ENCODE data around the gene LNPK. TPM values are rescaled to one million over a fixed set of nuclear protein-coding genes. Genes with fewer than 3 reads are reported as not detected.

The LNPK gene
- total and polyA plus RNA-seq, 9 of the 15 experiments (the other 6 are each of a cell fraction or from before 2014, with no cell fraction given) = 6.4 to 40.4 (median 21.3) TPM

DNA sequence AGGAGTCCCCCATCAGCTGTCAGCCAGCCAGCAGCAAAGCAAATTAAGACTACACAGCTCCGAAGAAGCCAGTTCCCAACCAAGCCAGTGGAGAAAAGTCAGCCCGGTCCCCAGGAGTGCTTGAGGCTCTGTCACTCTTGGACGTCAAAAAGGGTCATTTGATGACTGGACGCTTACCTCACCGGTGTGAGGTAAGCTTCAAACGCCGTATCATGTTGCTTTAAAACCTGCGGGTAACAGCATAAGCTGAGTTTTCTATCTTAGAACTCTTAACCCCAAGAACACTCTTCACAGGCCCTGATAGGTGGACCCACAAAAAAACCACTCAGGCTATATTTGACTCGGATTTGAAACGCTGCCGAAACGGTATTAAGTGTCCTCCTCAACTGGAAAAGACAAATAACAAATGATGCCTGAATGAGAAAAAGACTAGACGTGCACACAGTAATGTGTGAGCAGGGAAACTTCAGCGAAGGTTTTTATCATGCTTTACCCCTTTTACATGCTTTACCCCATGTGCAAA is 682 bp upstream of the LNPK start (continued):
- TF ChIP-seq, protein P1, sequence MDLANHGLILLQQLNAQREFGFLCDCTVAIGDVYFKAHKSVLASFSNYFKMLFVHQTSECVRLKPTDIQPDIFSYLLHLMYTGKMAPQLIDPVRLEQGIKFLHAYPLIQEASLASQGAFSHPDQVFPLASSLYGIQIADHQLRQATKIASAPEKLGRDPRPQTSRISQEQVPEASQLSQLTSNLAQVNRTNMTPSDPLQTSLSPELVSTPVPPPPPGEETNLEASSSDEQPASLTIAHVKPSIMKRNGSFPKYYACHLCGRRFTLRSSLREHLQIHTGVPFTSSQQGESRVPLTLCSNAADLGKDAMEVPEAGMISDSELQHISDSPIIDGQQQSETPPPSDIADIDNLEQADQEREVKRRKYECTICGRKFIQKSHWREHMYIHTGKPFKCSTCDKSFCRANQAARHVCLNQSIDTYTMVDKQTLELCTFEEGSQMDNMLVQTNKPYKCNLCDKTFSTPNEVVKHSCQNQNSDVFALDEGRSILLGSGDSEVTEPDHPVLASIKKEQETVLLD (IDR thresholded peaks at IDR 0.05) = no peak
- TF ChIP-seq, protein P2, sequence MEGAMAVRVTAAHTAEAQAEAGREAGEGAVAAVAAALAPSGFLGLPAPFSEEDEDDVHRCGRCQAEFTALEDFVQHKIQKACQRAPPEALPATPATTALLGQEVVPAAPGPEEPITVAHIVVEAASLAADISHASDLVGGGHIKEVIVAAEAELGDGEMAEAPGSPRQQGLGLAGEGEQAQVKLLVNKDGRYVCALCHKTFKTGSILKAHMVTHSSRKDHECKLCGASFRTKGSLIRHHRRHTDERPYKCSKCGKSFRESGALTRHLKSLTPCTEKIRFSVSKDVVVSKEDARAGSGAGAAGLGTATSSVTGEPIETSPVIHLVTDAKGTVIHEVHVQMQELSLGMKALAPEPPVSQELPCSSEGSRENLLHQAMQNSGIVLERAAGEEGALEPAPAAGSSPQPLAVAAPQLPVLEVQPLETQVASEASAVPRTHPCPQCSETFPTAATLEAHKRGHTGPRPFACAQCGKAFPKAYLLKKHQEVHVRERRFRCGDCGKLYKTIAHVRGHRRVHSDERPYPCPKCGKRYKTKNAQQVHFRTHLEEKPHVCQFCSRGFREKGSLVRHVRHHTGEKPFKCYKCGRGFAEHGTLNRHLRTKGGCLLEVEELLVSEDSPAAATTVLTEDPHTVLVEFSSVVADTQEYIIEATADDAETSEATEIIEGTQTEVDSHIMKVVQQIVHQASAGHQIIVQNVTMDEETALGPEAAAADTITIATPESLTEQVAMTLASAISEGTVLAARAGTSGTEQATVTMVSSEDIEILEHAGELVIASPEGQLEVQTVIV (CRISPR knock-in tag; IDR thresholded peaks at IDR 0.05; ENCODE audit: borderline replicate concordance) = no peak
- TF ChIP-seq CTBP1 (IDR thresholded peaks at IDR 0.05; ENCODE audit: borderline replicate concordance) (peak; percentile 4; the same call in 1 of the 2 replicates), NFE2 (IDR thresholded peaks at IDR 0.05; ENCODE audit: low read depth) (no peak), ZNF57 (CRISPR knock-in tag; IDR thresholded peaks at IDR 0.05) (no peak), TARDBP (IDR thresholded peaks at IDR 0.05) (peak; percentile 77; the same call in 1 of the 2 replicates), SIRT6 (IDR thresholded peaks at IDR 0.05; ENCODE audit: low read depth, low read length) (no peak), ZBTB8A (IDR thresholded peaks at IDR 0.05; ENCODE audit: partially characterized antibody) (no peak), SNIP1 (IDR thresholded peaks at IDR 0.05; ENCODE audit: low read depth) (no peak), ZNF778 (CRISPR knock-in tag; IDR thresholded peaks at IDR 0.05) (no peak), NBN (IDR thresholded peaks at IDR 0.05; ENCODE audit: low read depth) (peak; percentile 65; the same call in 1 of the 2 replicates), CEBPB (tag; IDR thresholded peaks at IDR 0.05) (no peak), ERF (CRISPR knock-in tag; IDR thresholded peaks at IDR 0.05) (peak; percentile 11; the same call in 1 of the 2 replicates)
- TF ChIP-seq, protein P3, sequence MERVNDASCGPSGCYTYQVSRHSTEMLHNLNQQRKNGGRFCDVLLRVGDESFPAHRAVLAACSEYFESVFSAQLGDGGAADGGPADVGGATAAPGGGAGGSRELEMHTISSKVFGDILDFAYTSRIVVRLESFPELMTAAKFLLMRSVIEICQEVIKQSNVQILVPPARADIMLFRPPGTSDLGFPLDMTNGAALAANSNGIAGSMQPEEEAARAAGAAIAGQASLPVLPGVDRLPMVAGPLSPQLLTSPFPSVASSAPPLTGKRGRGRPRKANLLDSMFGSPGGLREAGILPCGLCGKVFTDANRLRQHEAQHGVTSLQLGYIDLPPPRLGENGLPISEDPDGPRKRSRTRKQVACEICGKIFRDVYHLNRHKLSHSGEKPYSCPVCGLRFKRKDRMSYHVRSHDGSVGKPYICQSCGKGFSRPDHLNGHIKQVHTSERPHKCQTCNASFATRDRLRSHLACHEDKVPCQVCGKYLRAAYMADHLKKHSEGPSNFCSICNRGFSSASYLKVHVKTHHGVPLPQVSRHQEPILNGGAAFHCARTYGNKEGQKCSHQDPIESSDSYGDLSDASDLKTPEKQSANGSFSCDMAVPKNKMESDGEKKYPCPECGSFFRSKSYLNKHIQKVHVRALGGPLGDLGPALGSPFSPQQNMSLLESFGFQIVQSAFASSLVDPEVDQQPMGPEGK (CRISPR knock-in tag; IDR thresholded peaks at IDR 0.05; ENCODE audit: borderline replicate concordance) = no peak
- TF ChIP-seq, protein P4, sequence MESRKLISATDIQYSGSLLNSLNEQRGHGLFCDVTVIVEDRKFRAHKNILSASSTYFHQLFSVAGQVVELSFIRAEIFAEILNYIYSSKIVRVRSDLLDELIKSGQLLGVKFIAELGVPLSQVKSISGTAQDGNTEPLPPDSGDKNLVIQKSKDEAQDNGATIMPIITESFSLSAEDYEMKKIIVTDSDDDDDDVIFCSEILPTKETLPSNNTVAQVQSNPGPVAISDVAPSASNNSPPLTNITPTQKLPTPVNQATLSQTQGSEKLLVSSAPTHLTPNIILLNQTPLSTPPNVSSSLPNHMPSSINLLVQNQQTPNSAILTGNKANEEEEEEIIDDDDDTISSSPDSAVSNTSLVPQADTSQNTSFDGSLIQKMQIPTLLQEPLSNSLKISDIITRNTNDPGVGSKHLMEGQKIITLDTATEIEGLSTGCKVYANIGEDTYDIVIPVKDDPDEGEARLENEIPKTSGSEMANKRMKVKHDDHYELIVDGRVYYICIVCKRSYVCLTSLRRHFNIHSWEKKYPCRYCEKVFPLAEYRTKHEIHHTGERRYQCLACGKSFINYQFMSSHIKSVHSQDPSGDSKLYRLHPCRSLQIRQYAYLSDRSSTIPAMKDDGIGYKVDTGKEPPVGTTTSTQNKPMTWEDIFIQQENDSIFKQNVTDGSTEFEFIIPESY (CRISPR knock-in tag; IDR thresholded peaks at IDR 0.05) = 0 out of 2 replicates have a peak, but pooled peaks have one; percentile 1
- TF ChIP-seq, protein P5, sequence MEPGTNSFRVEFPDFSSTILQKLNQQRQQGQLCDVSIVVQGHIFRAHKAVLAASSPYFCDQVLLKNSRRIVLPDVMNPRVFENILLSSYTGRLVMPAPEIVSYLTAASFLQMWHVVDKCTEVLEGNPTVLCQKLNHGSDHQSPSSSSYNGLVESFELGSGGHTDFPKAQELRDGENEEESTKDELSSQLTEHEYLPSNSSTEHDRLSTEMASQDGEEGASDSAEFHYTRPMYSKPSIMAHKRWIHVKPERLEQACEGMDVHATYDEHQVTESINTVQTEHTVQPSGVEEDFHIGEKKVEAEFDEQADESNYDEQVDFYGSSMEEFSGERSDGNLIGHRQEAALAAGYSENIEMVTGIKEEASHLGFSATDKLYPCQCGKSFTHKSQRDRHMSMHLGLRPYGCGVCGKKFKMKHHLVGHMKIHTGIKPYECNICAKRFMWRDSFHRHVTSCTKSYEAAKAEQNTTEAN (CRISPR knock-in tag; IDR thresholded peaks at IDR 0.05) = no peak
- TF ChIP-seq, protein P6, sequence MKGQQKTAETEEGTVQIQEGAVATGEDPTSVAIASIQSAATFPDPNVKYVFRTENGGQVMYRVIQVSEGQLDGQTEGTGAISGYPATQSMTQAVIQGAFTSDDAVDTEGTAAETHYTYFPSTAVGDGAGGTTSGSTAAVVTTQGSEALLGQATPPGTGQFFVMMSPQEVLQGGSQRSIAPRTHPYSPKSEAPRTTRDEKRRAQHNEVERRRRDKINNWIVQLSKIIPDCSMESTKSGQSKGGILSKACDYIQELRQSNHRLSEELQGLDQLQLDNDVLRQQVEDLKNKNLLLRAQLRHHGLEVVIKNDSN (CRISPR knock-in tag; IDR thresholded peaks at IDR 0.05) = no peak

Measured in K562 (cell line).